ENCODE data around the gene KCTD8.

KCTD8 gene

DNA sequence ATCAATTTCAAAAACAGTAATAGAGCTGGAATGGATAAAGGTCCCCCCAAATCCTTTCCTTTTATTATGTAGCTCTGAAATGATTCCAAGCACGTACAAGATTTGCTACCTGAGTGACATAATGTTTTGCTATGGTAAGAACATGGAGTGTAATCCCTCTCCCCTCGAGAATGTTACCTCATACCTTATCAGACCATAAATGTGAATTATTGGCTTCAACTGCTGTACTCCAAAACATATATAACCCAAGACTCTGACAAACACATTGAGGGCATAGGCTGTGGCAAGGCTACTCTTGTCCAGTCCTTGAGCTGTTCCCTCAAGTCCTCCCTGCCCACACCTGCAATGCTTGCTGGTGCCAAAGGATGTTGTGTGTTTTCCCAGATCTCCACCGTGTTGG lies 286.9 kb downstream of the KCTD8 start:
- Histone ChIP-seq H3K9me3 (ENCODE audit: control insufficient read depth, insufficient read depth, low read length) (peaks cover 2% of the 10 kb centered on the region), H3K27ac (ENCODE audit: low read depth, low read length) (no peak overlapping the region), H3K9ac (ENCODE audit: low read depth, low read length) (no peak overlapping the region), H3K4me3 (ENCODE audit: low read depth, low read length) (no peak overlapping the region), H3K27me3 (ENCODE audit: control insufficient read depth, insufficient read depth, low read length) (no peaks in the 10 kb centered on the region), H3K36me3 (ENCODE audit: control insufficient read depth, insufficient read depth, low read length) (no peaks in the 10 kb centered on the region), H3K4me1 (ENCODE audit: control insufficient read depth, insufficient read depth, low read length) (no peaks in the 10 kb centered on the region)

DNA sequence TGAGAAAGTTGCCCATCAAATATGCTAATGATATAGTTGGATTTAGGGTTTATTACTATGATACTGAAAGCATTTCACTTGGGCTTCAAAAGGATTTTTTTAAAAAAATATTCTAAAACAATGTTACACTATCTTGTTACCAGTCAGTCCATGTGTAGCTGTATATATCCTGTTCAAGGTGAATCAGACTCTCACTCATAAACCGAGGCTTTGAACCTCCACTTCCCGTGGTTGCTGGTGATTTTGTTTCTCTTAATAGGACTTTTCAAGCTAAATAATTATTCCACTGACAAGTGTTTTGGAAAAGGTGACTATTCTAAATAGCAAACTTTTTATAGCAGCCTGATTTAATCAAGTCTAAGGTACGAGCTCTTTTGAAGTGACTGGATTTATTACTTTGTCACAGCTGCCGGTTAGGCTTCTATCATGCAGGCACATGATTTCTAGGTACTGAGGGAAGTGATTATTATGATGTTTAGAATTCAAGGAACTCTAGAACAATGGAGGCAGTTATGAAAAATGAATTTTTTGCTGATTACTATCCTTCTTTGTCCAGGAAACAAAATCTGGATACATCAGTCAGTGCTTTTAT lies 287.7 kb downstream of the KCTD8 start:
- Histone ChIP-seq H3K9me3 (ENCODE audit: control insufficient read depth, insufficient read depth, low read length) (no peaks in the 10 kb centered on the region), H3K27ac (ENCODE audit: low read depth, low read length) (no peak overlapping the region), H3K36me3 (ENCODE audit: control insufficient read depth, insufficient read depth, low read length) (no peaks in the 10 kb centered on the region), H3K4me1 (ENCODE audit: control insufficient read depth, insufficient read depth, low read length) (no peaks in the 10 kb centered on the region), H3K9ac (ENCODE audit: low read depth, low read length) (no peak overlapping the region), H3K27me3 (ENCODE audit: control insufficient read depth, insufficient read depth, low read length) (no peaks in the 10 kb centered on the region), H3K4me3 (ENCODE audit: low read depth, low read length) (no peak overlapping the region)

DNA sequence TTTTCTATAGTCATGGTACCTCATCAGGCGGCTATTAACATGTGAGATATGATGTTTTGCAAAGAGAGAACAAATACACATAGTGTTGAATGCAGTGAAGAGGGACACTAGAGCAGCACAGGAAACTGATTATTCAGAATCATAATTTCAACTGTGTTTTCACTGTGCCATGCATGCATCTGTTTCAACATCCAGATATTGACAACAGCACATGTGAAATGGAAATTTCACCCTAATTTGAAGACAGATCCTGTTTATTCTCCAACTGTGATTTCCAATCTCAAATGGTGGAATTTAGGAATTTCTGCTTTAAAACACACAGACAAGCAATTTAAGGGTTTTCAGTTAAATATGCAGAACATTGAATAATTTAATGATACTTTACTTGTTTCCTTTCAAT lies 288.6 kb downstream of the KCTD8 start:
- H3K27ac ChIP-seq (ENCODE audit: low read depth, low read length) = no peak overlapping the region
- no peak overlapping the region for H3K9ac ChIP-seq (ENCODE audit: low read depth, low read length)
- no peaks in the 10 kb centered on the region for H3K9me3 ChIP-seq (ENCODE audit: control insufficient read depth, insufficient read depth, low read length)
- H3K4me1 ChIP-seq (ENCODE audit: control insufficient read depth, insufficient read depth, low read length) = no peaks in the 10 kb centered on the region
- H3K36me3 ChIP-seq (ENCODE audit: control insufficient read depth, insufficient read depth, low read length) = no peaks in the 10 kb centered on the region
- H3K4me3 ChIP-seq (ENCODE audit: low read depth, low read length) = no peak overlapping the region
- H3K27me3 ChIP-seq (ENCODE audit: control insufficient read depth, insufficient read depth, low read length) = no peaks in the 10 kb centered on the region

DNA sequence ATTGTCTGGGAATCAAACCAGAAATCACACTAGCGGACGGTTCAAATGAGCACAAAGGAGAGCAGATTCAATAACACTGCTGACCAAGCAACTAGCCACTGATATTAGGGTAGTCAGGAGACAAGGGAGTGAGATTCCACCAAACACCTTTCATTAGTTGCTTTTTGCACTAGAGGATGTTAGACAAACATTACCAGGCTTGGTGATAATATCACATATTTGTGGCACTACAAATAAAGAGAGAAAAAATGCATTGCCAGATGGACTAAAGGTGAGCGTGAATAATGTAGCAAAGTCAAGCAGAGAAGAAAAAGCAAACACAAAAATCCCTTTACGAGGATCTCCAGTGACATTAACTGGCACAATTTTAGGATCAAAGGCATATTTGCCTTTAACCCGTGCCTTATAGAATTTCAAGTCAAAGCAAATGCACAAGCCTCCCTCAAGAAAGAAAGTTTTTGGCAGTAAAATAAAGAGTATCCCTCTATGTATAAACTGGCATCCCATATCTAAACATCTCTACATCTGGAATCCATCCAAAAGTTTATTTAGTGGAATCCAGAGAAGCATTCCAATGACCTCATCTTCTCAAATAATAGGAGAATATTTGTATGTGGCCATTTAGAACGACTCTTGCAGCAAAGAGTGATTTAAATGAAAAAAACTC lies 290.9 kb downstream of the KCTD8 start:
- Histone ChIP-seq H3K9me3 (ENCODE audit: control insufficient read depth, insufficient read depth, low read length) (no peaks in the 10 kb centered on the region), H3K4me3 (ENCODE audit: low read depth, low read length) (no peak overlapping the region), H3K4me1 (ENCODE audit: control insufficient read depth, insufficient read depth, low read length) (no peaks in the 10 kb centered on the region), H3K36me3 (ENCODE audit: control insufficient read depth, insufficient read depth, low read length) (no peaks in the 10 kb centered on the region), H3K27me3 (ENCODE audit: control insufficient read depth, insufficient read depth, low read length) (no peaks in the 10 kb centered on the region), H3K9ac (ENCODE audit: low read depth, low read length) (no peak overlapping the region), H3K27ac (ENCODE audit: low read depth, low read length) (no peak overlapping the region)

DNA sequence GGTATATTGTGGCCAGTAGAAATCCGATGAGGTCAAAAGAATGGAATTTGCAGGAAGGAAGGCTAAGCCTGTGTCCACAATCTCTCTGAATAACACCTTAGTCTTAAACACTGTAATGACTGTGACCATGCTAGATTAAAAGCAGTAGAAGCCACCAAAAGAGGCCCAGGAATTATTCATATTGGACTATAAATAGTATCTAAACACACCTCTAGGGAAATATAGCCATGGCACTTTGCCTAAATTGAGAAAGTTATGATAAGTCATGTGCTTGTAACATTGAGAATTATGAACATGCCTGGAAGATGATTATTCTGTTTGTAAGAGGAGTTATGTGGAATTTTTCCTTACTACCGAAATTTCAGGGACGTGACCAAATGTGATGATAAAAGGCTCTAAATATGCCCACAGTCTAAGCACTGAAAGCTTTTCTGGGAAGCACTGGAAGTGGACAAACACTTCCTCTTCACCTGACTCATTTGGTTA lies 298.5 kb downstream of the KCTD8 start:
- Histone ChIP-seq H3K27me3 (ENCODE audit: control insufficient read depth, insufficient read depth, low read length) (no peaks in the 10 kb centered on the region), H3K4me1 (ENCODE audit: control insufficient read depth, insufficient read depth, low read length) (peaks cover 14% of the 10 kb centered on the region; the same call in 1 of the 2 replicates), H3K27ac (ENCODE audit: low read depth, low read length) (no peak overlapping the region), H3K4me3 (ENCODE audit: low read depth, low read length) (no peak overlapping the region), H3K9ac (ENCODE audit: low read depth, low read length) (no peak overlapping the region), H3K9me3 (ENCODE audit: control insufficient read depth, insufficient read depth, low read length) (0 out of 2 replicates have a peak, but pooled peaks cover 4% of the 10 kb centered on the region), H3K36me3 (ENCODE audit: control insufficient read depth, insufficient read depth, low read length) (no peaks in the 10 kb centered on the region)

DNA sequence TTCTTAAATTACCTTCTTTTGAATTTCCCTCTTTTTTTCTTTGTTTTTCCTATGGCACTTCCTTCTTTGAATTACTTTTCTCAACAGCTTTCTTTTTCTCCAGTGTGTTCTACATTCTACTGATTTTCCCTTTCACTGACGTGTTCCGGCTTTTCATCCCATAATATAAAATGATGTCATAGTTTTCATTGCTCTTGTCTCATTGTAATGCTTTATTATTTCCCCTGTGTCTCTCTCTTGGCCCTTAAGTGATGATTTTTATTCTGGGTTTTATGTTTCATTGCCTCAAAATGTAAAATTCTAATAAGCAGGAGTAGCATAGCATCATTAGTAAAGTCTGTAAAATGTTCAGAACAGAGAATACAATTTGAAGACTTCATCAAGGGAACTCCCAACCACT lies 299.3 kb downstream of the KCTD8 start:
- Histone ChIP-seq H3K4me1 (ENCODE audit: control insufficient read depth, insufficient read depth, low read length) (peaks cover 14% of the 10 kb centered on the region; the same call in 1 of the 2 replicates), H3K4me3 (ENCODE audit: low read depth, low read length) (no peak overlapping the region), H3K27ac (ENCODE audit: low read depth, low read length) (no peak overlapping the region)

DNA sequence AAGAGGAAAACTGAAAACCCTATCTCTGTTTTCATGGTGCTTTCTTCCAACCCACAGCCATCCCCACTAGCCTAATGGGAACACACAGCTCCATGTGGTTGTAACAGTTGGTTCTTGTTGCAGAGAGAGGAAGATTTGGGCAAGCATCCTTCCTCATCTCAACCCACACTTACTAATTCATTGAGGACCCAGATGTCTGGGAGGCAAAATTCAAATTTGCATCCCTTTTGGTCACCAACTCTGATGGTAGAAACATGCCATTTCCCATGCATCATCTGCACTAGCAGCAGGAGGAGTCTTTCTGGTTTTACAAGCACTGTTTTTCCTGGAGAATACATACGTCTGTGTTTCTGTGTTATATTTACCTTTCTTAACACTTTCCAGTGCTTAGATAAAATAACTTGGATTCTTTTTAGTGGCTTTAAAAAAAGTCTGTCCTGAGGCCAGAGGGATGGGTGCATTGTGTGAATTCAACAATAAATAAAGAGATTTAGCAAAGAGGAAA lies 301.0 kb downstream of the KCTD8 start:
- 0 out of 2 replicates have a peak, but pooled peaks cover 4% of the 10 kb centered on the region for H3K9me3 ChIP-seq (ENCODE audit: control insufficient read depth, insufficient read depth, low read length)

More for the DNA sequence above, 299.3 kb downstream of the KCTD8 start:
- Histone ChIP-seq H3K27me3 (ENCODE audit: control insufficient read depth, insufficient read depth, low read length) (no peaks in the 10 kb centered on the region), H3K9ac (ENCODE audit: low read depth, low read length) (no peak overlapping the region), H3K36me3 (ENCODE audit: control insufficient read depth, insufficient read depth, low read length) (no peaks in the 10 kb centered on the region), H3K9me3 (ENCODE audit: control insufficient read depth, insufficient read depth, low read length) (0 out of 2 replicates have a peak, but pooled peaks cover 4% of the 10 kb centered on the region)

DNA sequence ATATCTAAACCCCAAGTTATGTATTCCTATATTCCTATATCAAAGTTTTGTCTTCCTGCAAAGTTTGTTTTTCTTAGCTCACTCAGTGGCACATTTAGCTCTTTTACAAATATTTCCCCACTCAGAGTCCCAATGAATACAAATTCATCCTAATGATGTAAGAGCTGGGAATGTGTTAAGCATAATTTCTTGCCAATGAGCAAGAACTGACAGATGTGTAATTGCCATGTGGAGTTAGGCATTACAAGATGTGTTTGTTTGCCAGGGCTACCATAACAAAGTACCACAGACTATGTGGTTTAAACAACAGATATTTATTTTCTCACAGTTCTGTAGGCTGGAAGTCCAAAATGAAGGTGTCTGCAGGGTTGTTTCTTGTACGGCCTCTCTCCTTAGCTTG lies 302.1 kb downstream of the KCTD8 start:
- no peak overlapping the region for H3K9ac ChIP-seq (ENCODE audit: low read depth, low read length)
- no peak overlapping the region for H3K4me3 ChIP-seq (ENCODE audit: low read depth, low read length)
- H3K27me3 ChIP-seq (ENCODE audit: control insufficient read depth, insufficient read depth, low read length) = no peaks in the 10 kb centered on the region
- no peak overlapping the region for H3K27ac ChIP-seq (ENCODE audit: low read depth, low read length)
- 0 out of 2 replicates have a peak, but pooled peaks cover 4% of the 10 kb centered on the region for H3K9me3 ChIP-seq (ENCODE audit: control insufficient read depth, insufficient read depth, low read length)
- peaks cover 14% of the 10 kb centered on the region; the same call in 1 of the 2 replicates for H3K4me1 ChIP-seq (ENCODE audit: control insufficient read depth, insufficient read depth, low read length)
- H3K36me3 ChIP-seq (ENCODE audit: control insufficient read depth, insufficient read depth, low read length) = no peaks in the 10 kb centered on the region

More for the DNA sequence above, 301.0 kb downstream of the KCTD8 start:
- no peak overlapping the region for H3K27ac ChIP-seq (ENCODE audit: low read depth, low read length)
- no peaks in the 10 kb centered on the region for H3K36me3 ChIP-seq (ENCODE audit: control insufficient read depth, insufficient read depth, low read length)
- H3K9ac ChIP-seq (ENCODE audit: low read depth, low read length) = no peak overlapping the region
- no peaks in the 10 kb centered on the region for H3K27me3 ChIP-seq (ENCODE audit: control insufficient read depth, insufficient read depth, low read length)
- H3K4me3 ChIP-seq (ENCODE audit: low read depth, low read length) = no peak overlapping the region
- H3K4me1 ChIP-seq (ENCODE audit: control insufficient read depth, insufficient read depth, low read length) = peaks cover 14% of the 10 kb centered on the region; the same call in 1 of the 2 replicates

DNA sequence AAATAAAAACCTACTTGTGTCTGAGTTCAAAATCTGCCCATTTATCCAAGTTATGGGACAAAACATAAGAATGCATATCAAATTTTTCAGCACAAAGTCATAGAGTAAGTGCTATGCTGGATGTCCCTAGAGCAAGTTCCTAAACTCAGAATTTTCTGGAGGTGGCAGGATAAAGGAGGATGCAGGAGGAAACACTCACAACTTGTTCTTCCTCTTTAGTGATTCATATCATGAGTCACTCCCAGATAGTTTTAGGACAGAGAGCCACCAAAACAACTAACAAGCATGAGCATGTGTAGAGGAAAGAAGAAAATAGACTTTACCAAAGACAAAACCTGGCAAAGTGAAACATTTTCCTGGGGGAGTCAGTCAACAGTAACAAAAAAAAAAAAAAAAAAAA lies 302.7 kb downstream of the KCTD8 start:
- no peak overlapping the region for H3K9ac ChIP-seq (ENCODE audit: low read depth, low read length)
- no peaks in the 10 kb centered on the region for H3K36me3 ChIP-seq (ENCODE audit: control insufficient read depth, insufficient read depth, low read length)
- no peak overlapping the region for H3K27ac ChIP-seq (ENCODE audit: low read depth, low read length)
- H3K4me3 ChIP-seq (ENCODE audit: low read depth, low read length) = no peak overlapping the region
- no peaks in the 10 kb centered on the region for H3K27me3 ChIP-seq (ENCODE audit: control insufficient read depth, insufficient read depth, low read length)
- 0 out of 2 replicates have a peak, but pooled peaks cover 4% of the 10 kb centered on the region for H3K9me3 ChIP-seq (ENCODE audit: control insufficient read depth, insufficient read depth, low read length)
- H3K4me1 ChIP-seq (ENCODE audit: control insufficient read depth, insufficient read depth, low read length) = peaks cover 14% of the 10 kb centered on the region; the same call in 1 of the 2 replicates

DNA sequence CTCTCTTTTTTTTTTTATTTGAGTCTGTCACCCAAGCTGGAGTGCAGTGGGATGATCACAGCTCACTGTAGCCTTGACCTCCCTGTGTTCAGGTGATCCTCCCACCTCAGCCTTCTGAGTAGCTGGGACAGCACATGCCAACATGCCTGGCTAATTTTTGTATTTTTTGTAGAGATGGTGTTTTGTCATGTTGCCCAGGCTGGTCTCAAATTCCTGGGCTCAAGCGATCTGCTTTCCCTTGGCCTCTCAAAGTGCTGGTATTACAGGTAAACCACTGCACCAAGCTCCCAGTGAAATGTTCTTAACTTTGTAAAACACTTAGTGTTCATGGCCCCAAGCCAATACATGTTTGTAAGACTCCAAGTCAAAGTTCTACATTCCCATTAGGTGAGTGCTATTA lies 316.1 kb downstream of the KCTD8 start:
- Histone ChIP-seq H3K27me3 (ENCODE audit: control insufficient read depth, insufficient read depth, low read length) (no peaks in the 10 kb centered on the region), H3K27ac (ENCODE audit: low read depth, low read length) (no peak overlapping the region), H3K4me1 (ENCODE audit: control insufficient read depth, insufficient read depth, low read length) (no peaks in the 10 kb centered on the region), H3K9me3 (ENCODE audit: control insufficient read depth, insufficient read depth, low read length) (no peaks in the 10 kb centered on the region), H3K9ac (ENCODE audit: low read depth, low read length) (no peak overlapping the region), H3K4me3 (ENCODE audit: low read depth, low read length) (no peak overlapping the region), H3K36me3 (ENCODE audit: control insufficient read depth, insufficient read depth, low read length) (no peaks in the 10 kb centered on the region)
